Thyroid gland (tissue), 4 donors: Measurements from ENCODE around the gene CHSY1.

Source experiments
- POLR2A ChIP-seq, 2 donors: fragments of 450-650 bp; IDR thresholded peaks; one replicate each; pipeline ENCODE4 v1.6.1; 2017; ENCODE audit warnings: antibody characterized with exemption in 2 of 2, mild to moderate bottlenecking in 2 of 2, moderate library complexity in 1 of 2
- TF ChIP-seq, protein P1 (sequence below), 6 experiments: fragments of 200-600 bp in 3 of 6; fragments of 450-650 bp in 3 of 6; sonication (generic) in 3 of 6; IDR thresholded peaks; one replicate each; pipeline ENCODE4 v1.5.1; 2016 to 2019; ENCODE audit warnings: antibody characterized with exemption in 6 of 6, mild to moderate bottlenecking in 2 of 6, inconsistent platforms in 1 of 6, moderate library complexity in 1 of 6

DNA sequence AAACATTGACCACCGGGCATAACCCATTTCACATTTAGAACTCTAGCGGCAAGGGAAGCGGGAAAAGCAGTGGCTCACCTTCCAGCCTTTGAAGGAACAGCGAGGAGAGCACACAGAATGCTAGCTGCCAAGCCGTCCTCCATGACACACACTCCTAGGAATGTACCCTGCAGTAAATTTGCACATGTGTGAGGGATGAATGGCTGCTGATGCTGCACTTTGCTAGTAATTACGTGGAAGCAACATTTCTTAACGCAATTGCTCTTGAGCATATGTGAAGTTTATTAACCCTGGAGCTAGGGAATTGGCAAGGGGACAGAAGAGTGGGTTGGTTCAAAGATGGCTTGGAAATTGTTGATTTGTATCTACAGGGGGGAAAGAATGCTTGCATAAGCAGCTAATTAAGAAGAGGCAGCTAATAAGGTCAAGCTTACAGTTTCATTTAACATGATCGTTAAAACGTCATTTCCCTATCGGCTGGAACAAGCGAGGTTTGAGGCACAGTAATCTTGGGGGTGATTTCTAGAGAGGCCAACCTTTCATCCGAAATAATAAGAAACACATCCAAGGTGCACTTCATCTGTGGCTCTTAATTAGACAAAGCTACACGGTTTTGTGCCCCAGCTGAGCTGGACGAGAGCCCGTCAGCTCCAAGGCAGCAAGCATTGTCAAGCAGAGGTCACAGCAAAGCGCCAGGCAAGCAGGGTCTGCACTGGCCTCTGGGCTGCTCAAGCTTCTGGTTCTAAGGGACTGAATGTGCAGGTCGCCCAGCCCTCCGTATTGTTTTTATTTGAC, 123.4 kb downstream of the CHSY1 start:
- TF ChIP-seq POLR2A (IDR thresholded peaks at IDR 0.05), result no peak
- TF ChIP-seq, protein P1, sequence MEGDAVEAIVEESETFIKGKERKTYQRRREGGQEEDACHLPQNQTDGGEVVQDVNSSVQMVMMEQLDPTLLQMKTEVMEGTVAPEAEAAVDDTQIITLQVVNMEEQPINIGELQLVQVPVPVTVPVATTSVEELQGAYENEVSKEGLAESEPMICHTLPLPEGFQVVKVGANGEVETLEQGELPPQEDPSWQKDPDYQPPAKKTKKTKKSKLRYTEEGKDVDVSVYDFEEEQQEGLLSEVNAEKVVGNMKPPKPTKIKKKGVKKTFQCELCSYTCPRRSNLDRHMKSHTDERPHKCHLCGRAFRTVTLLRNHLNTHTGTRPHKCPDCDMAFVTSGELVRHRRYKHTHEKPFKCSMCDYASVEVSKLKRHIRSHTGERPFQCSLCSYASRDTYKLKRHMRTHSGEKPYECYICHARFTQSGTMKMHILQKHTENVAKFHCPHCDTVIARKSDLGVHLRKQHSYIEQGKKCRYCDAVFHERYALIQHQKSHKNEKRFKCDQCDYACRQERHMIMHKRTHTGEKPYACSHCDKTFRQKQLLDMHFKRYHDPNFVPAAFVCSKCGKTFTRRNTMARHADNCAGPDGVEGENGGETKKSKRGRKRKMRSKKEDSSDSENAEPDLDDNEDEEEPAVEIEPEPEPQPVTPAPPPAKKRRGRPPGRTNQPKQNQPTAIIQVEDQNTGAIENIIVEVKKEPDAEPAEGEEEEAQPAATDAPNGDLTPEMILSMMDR (IDR thresholded peaks at IDR 0.05), result no peak
